Measurements from ENCODE around the gene WWC1.

DNA sequence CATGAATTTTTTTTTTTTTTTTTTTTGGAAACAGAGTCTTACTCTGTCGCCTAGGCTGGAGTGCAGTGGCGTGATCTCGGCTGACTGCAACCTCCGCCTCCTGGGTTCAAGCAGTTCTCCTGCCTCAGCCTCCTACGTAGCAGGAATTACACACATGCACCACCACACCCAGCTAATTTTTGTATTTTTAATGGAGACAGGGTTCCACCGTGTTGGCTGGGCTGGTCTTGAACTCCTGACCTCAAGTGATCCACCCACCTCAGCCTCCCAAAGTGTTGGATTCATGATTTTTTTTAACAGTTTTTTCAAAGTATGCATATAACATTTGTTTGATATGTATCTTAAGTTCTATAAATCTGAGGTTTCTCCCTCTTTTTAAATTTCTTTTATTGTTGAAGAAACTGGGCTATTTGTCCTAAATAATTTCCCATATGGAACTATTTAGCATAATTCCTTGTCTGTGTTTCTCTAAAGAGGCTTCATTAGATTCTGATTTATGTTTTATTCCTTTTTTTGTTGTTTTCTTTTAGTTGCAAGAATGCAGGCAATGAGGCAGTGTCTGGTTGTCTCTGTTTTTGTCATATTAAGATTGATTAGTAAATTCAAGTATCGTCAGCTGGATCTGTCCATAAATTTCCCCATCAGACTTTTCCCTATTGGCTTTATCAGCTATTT, 211.3 kb downstream of the WWC1 start:
- TF ChIP-seq GATA2 (IDR thresholded peaks at IDR 0.05; ENCODE audit: low read depth, low read length), result no peak
- no peak for TF ChIP-seq GATA3 (IDR thresholded peaks at IDR 0.05; ENCODE audit: low read depth, low read length)

Data from SH-SY5Y (cell line).